T-helper 1 cell treated with Interleukin-12 subunit alpha and Interleukin-12 subunit beta and Interleukin-4 antibody, amounts not matched to agents 30 μg/mL and 1 μg/mL, for 36 hours (primary cell): ENCODE data around the gene NFKBIB.
"Not testable (repeated sequence)": the region's sequence is repeated elsewhere in the genome, so short reads cannot be mapped to it uniquely, and the experiment has no call there.

ENCODE experiments used
- H3K27ac Mint-ChIP-seq: one replicate; pipeline ENCODE4 v1.8.0; 2021; ENCODE audit warnings: mild to moderate bottlenecking, mixed read lengths
- H3K27me3 Mint-ChIP-seq: one replicate; pipeline ENCODE4 v1.8.0; 2021; ENCODE audit warnings: low read depth, mixed read lengths
- H3K36me3 Mint-ChIP-seq: one replicate; pipeline ENCODE4 v1.8.0; 2021; ENCODE audit warnings: low read depth, mixed read lengths
- H3K4me1 Mint-ChIP-seq: one replicate; pipeline ENCODE4 v1.8.0; 2021; ENCODE audit warnings: low read depth, mixed read lengths
- H3K4me3 Mint-ChIP-seq: one replicate; pipeline ENCODE4 v1.8.0; 2021; ENCODE audit warnings: mild to moderate bottlenecking, moderate library complexity, mixed read lengths
- H3K9me3 Mint-ChIP-seq: one replicate; pipeline ENCODE4 v1.8.0; 2021; ENCODE audit warnings: mixed read lengths

Gene NFKBIB

GRCh38 chr19:38868551-38868950 is 31.2 kb upstream of the NFKBIB start:
- H3K4me1 Mint-ChIP-seq, result peaks cover 43% of the 10 kb centered on the region

DNA sequence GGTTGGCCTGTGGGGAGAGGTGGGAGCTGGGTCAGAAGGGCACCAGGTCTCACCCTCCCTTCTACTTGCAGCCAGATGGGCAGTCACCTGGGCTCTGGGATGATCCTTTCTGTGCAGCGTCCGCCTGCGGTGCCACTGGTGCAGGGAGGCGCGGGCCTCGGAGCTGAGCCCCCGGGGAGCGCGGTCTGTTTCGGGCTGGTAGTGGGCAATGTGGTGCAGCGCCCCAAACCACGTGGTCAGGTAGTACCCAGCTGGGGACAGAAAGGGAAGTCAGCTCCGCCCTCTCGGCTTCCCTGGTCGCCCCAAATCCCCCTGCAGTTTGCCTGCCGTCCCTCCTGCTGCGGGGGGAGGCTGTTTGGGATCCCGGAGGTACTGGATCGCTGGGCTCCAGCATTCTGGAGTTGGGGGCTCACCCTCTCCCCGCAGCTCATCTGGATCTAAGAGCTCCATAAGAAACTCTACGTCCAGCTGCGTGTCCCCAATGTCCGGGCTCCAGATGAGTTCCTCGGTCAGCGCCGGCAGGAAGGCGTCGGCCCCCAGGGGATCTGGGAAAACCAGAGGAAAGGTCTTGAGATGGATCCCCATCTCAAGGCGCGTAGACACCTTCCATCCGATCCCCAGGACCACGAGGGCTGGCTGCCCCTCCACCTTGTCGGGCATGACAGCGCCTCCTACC is 30.5 kb upstream of the NFKBIB start:
- H3K4me1 Mint-ChIP-seq, result peaks cover 41% of the 10 kb centered on the region
- H3K9me3 Mint-ChIP-seq, result no peaks in the 10 kb centered on the region
- peak overlapping the region; percentile 89 for H3K4me3 Mint-ChIP-seq
- peak overlapping the region; percentile 85 for H3K27ac Mint-ChIP-seq
- peaks cover 28% of the 10 kb centered on the region for H3K36me3 Mint-ChIP-seq
- H3K27me3 Mint-ChIP-seq, result no peaks in the 10 kb centered on the region

More at GRCh38 chr19:38868551-38868950, 31.2 kb upstream of the NFKBIB start:
- Mint-ChIP-seq H3K36me3 (peaks cover 27% of the 10 kb centered on the region), H3K27ac (peak overlapping the region; percentile 41), H3K4me3 (peak overlapping the region; percentile 89), H3K9me3 (no peaks in the 10 kb centered on the region), H3K27me3 (no peaks in the 10 kb centered on the region)

- Mint-ChIP-seq H3K4me3 (peak overlapping the region; percentile 89), H3K4me1 (peaks cover 34% of the 10 kb centered on the region), H3K36me3 (peaks cover 20% of the 10 kb centered on the region)
Measured at GRCh38 chr19:38869836-38870607, 29.7 kb upstream of the NFKBIB start.

GRCh38 chr19:38870612-38871011 is 29.2 kb upstream of the NFKBIB start:
- Mint-ChIP-seq H3K27ac (no peak overlapping the region), H3K4me1 (peaks cover 30% of the 10 kb centered on the region), H3K27me3 (no peaks in the 10 kb centered on the region), H3K36me3 (peaks cover 16% of the 10 kb centered on the region), H3K9me3 (no peaks in the 10 kb centered on the region), H3K4me3 (peak overlapping the region; percentile 89)

More at GRCh38 chr19:38869836-38870607, 29.7 kb upstream of the NFKBIB start:
- Mint-ChIP-seq H3K27me3 (no peaks in the 10 kb centered on the region), H3K9me3 (no peaks in the 10 kb centered on the region), H3K27ac (peak overlapping the region; percentile 85)

- H3K4me3 Mint-ChIP-seq, result not testable (repeated sequence)
Measured at GRCh38 chr19:38873400-38873799, 26.4 kb upstream of the NFKBIB start.

DNA sequence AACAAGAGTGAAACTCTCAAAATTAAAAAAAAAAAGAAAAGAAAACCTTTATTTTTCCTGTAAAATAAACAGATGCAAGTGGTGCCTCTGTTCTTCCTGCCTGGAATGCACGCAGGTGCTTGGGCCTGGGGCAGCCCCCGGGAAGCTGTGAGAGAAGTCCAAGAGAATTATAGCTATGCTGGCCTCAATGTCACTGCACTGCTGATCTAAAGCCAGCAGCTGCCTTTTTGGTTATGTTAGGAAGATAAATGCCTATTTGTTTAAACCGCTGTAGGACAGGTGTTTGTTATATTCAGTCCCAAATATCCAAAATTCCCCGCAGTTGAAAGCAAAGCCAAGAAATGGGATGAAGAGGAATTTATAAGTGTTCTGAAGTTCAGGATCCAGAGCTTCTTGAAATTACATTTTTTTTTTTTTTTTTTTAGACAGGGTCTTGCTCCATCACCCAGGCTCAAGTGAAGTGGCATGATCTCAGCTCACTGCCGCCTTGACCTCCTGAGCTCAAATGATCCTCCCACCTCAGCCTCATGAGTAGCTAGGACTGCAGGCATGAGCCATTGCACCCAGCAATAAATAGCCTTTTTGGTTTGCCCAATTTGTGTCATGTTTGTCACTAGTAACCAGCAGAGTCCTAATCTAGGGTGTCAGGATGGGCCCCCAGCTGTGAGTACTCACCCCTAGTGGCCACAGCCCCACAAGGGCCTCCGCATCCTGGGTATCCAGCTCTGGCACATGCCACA is 23.9 kb upstream of the NFKBIB start:
- H3K9me3 Mint-ChIP-seq, result no peaks in the 10 kb centered on the region

More at GRCh38 chr19:38873400-38873799, 26.4 kb upstream of the NFKBIB start:
- not testable (repeated sequence) for H3K9me3 Mint-ChIP-seq, H3K27ac Mint-ChIP-seq, H3K27me3 Mint-ChIP-seq
- Mint-ChIP-seq H3K4me1 (peaks cover 40% of the 10 kb centered on the region), H3K36me3 (peaks cover 18% of the 10 kb centered on the region)

GRCh38 chr19:38877781-38878574 is 21.8 kb upstream of the NFKBIB start, which contains the start of gene RINL:
Gene RINL, minus strand, starts transcription at chr19:38878275. Its CDS starts 1,533 bp downstream, at chr19:38876742.
- Mint-ChIP-seq H3K4me3 (peak within 1 kb of the TSS; percentile 95), H3K27ac (peak within 1 kb of the TSS; percentile 97), H3K27me3 (no peaks in the 10 kb centered on the region), H3K4me1 (peaks cover 23% of the 10 kb centered on the region), H3K36me3 (peaks cover 11% of the 10 kb centered on the region), H3K9me3 (no peaks in the 10 kb centered on the region)

More for the DNA sequence above, 23.9 kb upstream of the NFKBIB start:
- Mint-ChIP-seq H3K36me3 (peaks cover 15% of the 10 kb centered on the region), H3K27ac (peak overlapping the region; percentile 20), H3K27me3 (no peaks in the 10 kb centered on the region), H3K4me1 (peaks cover 26% of the 10 kb centered on the region), H3K4me3 (peak overlapping the region; percentile 7)

GRCh38 chr19:38878575-38879399 is 21.0 kb upstream of the NFKBIB start:
- Mint-ChIP-seq H3K4me3 (peak overlapping the region; percentile 95), H3K27me3 (no peaks in the 10 kb centered on the region), H3K4me1 (peaks cover 20% of the 10 kb centered on the region), H3K27ac (peak overlapping the region; percentile 97), H3K9me3 (no peaks in the 10 kb centered on the region), H3K36me3 (peaks cover 10% of the 10 kb centered on the region)

DNA sequence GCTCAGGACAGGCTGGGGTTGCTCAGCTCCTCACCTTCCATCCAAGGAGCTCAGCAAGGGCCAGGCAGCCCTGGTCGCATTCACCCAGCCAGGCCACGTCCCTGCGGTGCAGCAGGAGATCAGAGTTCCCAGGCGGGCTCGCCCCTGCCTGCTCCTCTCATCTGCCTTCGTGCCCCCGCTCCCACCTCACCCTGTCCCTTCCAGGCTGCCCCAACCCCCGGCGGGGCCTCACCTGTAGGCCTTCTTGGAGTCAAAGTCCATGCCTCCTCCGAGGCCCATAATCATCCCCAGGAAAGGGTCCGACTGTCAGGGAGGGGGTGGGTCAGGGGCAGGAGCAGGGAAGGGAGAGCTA is 20.4 kb upstream of the NFKBIB start:
- H3K27ac Mint-ChIP-seq, result no peak overlapping the region

GRCh38 chr19:38880076-38880881 is 19.5 kb upstream of the NFKBIB start:
- H3K9me3 Mint-ChIP-seq, result no peaks in the 10 kb centered on the region
- peaks cover 10% of the 10 kb centered on the region for H3K36me3 Mint-ChIP-seq

More for the DNA sequence above, 20.4 kb upstream of the NFKBIB start:
- peaks cover 10% of the 10 kb centered on the region for H3K36me3 Mint-ChIP-seq
- H3K4me1 Mint-ChIP-seq, result peaks cover 20% of the 10 kb centered on the region
- no peak overlapping the region for H3K4me3 Mint-ChIP-seq
- H3K27me3 Mint-ChIP-seq, result no peaks in the 10 kb centered on the region
- H3K9me3 Mint-ChIP-seq, result no peaks in the 10 kb centered on the region

GRCh38 chr19:38880882-38881609 is 18.7 kb upstream of the NFKBIB start:
- no peaks in the 10 kb centered on the region for H3K27me3 Mint-ChIP-seq
- H3K27ac Mint-ChIP-seq, result no peak overlapping the region
- H3K4me3 Mint-ChIP-seq, result no peak overlapping the region
- H3K36me3 Mint-ChIP-seq, result peaks cover 10% of the 10 kb centered on the region
- peaks cover 20% of the 10 kb centered on the region for H3K4me1 Mint-ChIP-seq
- H3K9me3 Mint-ChIP-seq, result no peaks in the 10 kb centered on the region

More at GRCh38 chr19:38880076-38880881, 19.5 kb upstream of the NFKBIB start:
- Mint-ChIP-seq H3K27ac (no peak overlapping the region), H3K4me3 (no peak overlapping the region), H3K4me1 (peaks cover 20% of the 10 kb centered on the region), H3K27me3 (no peaks in the 10 kb centered on the region)

- H3K4me3 Mint-ChIP-seq, result no peak overlapping the region
- no peaks in the 10 kb centered on the region for H3K9me3 Mint-ChIP-seq
- H3K4me1 Mint-ChIP-seq, result peaks cover 6% of the 10 kb centered on the region
- H3K36me3 Mint-ChIP-seq, result peaks cover 4% of the 10 kb centered on the region
- H3K27ac Mint-ChIP-seq, result no peak overlapping the region
- H3K27me3 Mint-ChIP-seq, result no peaks in the 10 kb centered on the region
Measured at GRCh38 chr19:38883286-38883685, 16.5 kb upstream of the NFKBIB start.
